Fibroblast of the conjunctiva (primary cell): Measurements from ENCODE around the gene APOB.
A peak's percentile ranks its signal among the peaks of the same experiment; 100 is the strongest.

Source experiments
- DNase-seq: peaks from one replicate; pipeline ENCODE4 v3.0.0-alpha.2; 2010; ENCODE audit warnings: low read depth

Gene APOB

DNA sequence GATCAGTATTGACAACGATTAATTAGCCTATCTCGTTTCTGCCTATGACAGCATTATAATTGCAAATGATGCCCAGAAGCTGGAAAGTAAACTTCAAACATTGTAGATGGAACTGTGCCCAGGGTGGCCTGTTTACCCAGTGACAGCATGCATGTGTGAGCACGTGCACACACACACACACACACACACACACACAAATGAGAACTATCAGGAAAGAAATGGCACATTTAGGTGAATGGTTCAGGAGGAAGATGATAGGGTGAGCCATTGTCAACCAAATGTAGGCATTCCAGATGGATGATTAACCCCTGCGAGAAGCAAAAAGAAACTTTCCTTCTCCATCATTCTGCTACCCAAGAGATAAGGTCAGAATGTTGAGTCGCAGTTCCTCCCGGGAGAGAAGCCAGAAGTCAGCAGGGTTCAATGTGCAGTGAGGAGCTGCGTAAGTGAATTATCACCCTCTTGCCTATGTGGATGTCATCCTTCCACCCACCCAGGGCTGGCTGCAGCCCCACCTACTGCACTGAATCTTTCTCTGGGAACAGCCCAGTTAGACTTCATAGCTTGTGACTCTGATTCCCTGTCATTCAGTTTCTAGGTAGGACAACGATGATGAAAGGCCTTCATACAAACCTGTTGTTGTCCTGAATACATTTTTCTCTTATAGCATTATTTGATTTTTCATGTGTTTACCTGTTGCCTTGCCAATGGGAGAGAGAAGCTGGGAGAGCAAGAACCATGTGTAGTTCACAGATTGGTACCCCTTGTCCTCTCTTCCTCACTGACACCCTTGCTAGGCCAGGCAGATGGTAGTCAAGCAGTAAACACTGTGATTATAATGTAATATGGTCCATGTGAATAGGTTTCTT lies 3.5 kb upstream of the APOB start:
- no peak for DNase-seq

DNA sequence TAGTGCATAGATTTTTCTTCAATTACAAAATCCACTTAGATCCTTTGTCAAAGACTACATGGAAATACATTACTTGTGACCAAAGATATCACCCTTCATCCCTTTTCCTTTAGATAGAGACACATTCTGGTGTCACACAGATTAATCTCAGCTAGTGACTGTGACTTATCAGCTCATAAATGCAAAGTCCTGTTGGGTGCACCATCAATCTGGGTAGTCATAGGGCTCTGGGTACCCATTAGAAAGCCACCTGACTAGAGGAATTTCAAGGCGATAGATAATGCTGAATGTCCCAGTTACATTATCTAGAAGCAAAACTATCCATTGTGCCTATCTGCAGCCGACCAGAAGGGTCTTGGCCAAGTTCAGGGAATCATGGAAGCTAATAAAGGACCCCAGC lies 2.6 kb upstream of the APOB start:
- no peak for DNase-seq

DNA sequence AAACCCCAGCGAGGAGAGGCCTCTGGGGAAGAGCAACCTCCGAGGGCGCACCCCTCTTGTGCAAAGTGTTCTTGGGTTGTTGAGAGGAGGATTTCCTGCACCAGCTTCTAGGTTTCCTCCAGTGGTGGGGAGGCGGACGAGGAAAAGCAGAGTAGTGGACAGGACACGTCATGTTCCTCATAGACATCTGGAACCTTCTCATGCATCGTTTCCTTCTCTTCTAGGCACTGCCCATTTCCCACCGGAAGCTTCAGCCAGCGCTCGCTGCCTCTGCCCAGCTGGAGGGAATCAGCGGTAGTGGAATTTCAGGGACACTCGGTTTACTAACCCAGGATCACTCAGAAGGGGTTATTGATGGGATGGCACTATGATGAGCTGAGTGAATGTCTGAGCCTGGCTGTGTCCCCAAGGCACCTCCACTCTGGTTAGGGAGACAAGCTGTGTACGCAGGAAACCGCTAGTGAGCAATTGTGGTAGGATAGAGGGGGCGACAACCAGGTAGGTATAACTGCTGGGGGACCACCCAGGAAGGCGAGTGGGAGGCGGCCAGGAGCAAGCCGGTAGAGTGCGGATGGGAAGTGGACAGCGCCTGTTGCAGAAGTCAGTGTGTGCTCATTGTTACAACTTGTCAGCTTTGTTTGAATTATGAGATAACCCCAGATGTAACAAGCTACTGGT lies 960 bp upstream of the APOB start:
- no peak for DNase-seq

DNA sequence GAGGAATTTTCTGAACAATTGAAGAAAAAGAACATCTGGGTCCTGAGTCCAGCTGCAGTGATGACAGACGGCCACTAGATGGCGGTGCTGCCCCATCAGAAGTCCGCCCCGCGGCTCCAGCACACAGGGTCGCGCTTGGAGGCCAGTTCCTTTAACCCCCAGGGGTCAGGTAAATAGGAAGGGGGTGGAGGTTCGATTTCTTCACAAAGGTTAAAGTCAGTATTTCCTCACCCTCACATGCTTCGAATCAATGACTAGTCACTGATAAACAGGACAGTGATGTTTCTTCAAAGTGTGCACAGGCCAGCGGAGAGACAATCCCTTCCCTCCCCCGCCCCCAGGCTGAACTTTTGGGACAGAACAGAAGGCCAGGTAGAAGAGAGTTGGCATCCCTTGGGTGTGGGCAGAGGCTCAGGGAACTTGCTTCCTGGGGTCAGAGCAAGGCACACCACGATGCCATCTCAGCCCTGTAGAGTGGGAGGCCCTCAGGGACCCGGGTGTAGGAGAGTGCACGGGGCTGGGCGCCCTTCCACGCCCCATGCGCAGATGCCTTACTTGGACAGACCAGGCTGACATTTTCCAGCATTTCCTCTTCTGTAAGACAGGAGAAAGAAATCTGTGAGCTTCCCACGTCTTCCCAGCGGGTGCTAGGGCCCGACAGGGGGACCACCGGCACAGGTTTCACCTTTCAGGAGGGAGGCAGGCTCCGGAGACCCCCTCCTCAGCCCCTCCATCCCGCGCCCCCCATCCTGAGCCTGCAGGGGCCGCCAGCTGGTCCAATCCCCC lies 722 bp downstream of the APOB start:
- peak; percentile 33 for DNase-seq

DNA sequence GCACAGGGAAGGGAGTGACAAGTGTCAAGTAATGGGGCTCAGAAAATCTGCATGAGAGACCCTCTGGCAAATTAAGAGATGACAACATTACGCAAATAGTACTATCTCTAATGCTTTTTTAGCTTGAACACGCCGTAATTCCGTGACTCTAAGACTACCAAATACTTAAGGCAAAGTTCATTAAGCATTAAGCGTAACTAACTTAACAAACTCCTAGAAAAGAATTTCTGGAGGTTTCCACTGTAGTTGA lies 1.2 kb downstream of the APOB start:
- DNase-seq = no peak

DNA sequence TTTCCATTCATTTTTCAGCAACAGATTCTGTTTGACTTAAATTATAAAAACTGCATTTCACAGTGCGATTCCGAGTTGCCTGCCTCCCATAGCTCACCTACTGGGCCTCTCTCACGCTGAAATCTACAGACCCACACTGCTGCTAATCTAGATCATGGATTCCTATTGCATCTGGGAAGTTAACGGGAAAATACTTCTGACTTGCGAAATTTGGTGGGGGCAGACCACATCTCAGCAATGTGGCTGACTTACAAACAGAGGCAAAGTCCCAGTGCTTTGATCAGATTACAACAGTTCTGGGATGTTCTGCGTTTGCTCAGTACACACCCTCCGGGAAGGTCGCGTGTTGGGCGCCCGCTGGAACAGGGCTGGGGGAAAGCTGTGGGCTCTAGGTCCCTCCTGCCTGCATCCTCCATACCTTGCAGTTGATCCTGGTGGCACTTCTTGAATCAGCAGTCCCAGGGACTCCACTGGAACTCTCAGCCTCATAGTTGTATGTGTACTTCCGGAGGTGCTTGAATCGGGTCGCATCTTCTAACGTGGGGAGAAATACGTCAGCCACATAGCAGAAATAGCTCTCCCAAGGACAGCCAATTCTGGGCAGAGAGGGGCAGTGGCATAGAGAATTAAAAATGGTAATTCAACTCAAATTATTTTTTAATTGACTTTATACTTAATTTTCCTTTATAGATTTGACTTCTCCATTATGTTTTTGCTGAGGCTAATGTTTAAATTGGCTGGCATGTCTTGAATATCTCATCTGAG lies 1.7 kb downstream of the APOB start:
- DNase-seq = no peak

DNA sequence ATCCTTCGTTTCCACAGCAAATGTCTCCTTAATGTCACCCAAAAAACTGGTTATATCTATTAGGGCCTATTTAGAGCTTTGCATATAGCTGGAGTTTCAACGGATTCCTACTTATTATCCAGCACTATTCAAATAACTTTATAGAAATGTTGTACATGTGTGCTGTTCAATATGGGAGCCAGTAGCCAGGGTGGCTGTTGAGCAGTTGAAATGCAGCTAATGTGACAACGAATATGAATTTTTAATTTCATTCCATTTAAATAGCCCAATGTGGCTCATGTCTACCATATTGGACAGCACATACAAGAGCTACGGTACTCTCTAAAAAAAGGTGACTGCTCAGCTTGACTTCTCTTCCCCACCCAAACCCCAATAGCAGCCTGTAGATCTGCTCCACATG lies 2.4 kb downstream of the APOB start:
- no peak for DNase-seq

DNA sequence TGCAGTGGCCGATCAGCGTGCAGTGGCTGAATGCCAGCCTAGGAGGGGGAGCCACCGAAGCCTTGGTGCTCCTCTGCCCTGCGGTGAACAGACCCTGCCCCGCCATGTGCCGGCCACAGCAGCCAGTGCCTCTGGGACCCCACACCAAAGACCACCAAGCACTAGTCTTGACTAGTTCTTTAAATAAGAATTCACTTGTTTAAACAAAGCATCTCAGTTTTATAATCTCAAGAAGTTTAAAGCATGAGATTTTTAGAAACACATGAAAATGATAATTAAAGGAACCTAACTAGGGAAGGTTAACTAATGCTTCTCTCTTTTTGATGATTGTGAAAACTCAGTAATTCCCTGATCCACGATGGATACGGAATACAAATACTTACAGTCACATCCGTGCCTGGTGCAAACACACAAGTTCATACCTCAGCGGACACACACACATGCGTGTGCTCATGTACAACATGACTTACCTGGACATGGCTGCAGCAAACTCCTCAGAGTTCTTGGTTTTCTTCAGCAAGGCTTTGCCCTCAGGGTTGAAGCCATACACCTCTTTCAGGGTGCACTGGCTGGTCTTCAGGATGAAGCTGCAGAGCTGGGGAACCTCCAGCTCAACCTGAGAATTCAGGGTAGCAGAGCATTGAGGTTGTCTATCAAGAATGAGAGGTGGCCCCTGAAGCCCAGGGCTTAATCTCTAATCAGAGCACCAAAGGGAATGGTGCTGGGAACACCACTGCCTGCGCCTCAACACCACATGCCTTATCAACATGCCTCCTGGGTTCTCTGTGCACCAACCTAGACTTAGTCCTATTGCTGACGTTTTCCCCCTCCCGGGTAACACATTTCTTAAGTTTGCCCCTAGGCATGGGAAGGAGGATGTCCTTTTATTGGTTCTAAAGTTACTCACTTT lies 3.1 kb downstream of the APOB start:
- DNase-seq = no peak

DNA sequence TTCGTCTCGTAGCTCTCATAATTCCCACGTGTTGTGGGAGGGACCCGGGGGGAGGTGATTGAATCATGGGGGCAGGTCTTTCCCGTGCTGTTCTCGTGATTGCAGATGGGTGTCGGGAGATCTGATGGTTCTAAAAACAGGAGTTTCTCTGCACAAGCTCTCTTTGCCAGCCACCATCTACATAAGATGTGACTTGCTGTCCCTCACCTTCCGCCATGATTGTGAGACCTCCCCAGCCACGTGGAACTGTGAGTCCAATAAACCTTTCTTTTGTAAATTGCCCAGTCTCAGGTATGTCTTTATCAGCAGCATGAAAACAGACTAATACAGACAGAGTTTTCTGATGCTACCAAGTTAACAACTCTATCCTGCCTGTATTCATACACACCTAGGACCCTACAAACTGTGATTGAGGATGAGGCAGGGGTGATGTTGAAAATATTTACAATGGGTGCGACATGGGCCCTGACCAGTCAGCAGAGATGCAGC lies 3.9 kb downstream of the APOB start:
- no peak for DNase-seq

DNA sequence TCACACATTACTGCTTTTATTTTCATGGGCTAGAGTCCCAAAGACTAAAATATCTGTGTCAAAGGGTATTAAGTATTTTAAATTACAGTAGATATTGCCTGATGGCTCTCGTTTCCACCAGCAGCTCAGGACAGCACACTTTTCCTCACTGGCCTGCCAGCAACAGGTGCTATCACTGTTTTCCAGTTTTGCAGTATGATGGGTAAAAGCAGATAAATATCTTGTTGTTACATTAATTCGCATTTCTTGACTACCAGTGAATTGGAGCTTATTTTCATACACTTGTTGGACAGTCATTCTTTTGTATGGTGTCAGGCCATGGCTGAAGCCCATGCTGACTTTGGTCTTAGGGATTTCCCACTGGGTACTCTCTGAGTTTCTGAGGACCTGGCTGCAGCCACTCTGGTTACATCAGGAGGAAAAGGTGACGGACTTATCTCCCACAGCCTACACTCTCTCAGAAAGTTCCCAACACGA lies 4.8 kb downstream of the APOB start:
- DNase-seq = no peak

DNA sequence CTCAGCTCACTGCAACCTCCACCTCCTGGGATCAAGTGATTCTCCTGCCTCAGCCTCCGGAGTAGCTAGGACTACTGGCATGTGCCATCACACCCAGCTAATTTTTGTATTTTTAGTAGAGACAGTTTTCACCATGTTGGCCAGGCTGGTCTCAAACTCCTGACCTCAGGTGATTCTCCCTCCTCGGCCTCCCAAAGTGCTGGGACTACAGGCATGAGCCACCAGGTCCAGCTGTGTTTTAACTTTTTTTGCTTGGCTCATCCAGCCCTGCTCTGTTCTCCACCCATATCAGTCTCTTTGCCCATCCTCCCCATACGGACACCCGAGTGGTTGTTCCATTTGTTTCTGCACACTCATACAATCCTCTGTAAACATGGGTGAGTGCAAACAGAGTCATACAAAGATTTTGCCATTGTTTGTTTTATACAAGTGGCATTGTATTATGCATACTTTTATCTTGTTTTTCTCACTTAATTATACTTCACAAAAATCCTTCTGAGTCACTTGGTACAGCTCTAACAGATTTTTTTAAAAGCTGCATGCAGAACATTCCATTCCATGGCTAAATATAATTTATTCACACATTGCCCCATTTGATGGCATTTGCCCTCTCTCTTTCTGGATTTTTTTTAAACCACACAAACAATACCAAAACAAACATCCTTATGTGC lies 5.3 kb downstream of the APOB start:
- peak; percentile 16 for DNase-seq

DNA sequence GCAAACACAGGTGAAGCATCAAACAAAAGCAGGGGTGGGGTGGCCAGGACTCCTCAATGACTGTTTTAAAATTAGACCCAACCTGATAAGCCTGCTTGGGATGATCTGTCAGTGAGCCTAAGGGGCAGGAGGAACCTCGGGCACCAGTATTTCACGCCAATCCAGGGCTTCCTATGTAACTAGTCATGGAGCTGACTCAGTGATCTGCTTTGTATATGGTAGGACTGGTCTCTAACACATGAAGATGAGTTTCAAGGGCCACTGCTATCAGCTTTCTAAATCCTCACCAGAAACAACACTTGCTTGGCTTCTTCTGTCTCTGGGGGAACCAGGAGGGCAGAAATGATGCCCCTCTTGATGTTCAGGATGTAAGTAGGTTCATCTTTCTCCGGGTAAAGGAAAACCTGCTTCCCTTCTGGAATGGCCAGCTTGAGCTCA lies 6.2 kb downstream of the APOB start:
- no peak for DNase-seq

DNA sequence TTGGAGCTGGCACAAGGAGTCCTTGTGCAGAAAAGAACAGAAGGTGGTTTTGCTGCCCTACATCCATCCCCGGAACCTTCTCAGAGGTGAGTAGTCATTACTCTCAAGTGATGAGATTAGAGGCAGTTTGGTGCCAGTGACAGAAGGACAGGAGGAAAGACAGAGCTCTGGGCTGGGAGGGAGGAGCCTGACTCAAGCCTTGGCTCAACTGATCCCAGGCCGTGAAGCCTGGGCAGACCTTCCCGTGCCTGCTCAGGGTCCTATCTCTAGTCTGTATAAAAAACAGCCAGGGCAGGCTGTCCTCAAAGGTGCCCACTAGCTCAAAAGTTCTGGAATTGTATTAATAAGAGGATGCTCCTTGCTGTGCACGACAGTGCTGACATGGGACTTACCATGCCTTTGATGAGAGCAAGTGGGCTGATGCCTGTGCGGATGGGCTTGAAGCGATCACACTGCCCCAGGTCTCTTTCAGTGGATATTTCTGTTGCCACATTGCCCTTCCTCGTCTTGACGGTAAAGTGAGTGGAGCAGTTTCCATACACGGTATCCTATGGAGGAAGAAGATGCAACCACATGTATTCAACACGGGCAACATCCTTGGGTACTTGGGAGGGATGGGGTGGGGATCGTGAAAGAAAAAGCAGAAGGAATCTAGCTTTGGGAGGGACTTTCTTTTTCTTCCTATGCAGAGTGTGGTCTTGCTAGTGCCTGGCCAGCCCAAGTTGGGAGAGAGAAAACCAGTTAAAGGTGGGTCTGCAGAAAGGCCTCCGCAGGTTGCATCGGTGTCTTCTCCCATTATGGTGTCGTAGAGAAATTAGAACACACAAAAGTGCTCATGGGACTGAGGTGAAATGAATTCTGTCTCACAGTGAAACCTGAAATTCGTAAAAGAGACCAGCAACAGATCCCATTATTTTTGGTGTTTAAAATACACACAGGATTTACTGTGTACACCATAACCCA lies 6.9 kb downstream of the APOB start:
- no peak for DNase-seq

DNA sequence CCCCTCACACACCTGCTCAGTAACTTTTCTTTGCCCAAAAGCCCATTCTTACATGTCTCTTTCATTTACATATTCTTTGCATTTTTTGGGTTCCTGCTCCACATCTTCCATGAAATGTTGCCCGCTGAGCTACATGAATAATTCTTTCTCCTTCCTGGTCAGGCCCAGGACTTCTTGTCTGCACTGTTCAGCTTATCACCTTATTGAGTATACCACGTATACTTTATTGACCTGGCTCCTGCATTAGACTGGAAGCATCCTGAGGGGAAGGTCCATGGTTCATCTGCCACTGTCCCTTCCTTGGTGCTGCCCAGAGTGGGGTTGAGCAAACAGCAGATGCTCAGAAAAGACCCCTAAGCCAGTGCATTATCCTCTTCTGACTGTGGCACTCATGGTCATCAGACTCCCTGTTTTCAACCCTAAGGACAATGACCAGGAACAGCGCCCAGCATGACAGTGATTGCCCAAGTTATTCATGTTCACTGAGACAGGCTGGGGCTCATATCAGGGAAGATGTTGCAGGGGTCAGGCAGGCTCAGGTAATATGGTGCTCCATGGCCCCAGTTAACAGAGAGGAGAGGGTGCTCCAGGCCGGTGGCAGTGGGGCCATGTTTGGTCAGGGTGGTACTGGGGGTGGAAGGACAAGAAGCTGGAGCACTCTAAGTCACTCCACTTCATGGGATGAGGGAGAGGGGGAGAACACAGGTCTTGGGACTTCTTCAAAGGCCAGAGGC lies 7.7 kb downstream of the APOB start:
- DNase-seq = no peak

DNA sequence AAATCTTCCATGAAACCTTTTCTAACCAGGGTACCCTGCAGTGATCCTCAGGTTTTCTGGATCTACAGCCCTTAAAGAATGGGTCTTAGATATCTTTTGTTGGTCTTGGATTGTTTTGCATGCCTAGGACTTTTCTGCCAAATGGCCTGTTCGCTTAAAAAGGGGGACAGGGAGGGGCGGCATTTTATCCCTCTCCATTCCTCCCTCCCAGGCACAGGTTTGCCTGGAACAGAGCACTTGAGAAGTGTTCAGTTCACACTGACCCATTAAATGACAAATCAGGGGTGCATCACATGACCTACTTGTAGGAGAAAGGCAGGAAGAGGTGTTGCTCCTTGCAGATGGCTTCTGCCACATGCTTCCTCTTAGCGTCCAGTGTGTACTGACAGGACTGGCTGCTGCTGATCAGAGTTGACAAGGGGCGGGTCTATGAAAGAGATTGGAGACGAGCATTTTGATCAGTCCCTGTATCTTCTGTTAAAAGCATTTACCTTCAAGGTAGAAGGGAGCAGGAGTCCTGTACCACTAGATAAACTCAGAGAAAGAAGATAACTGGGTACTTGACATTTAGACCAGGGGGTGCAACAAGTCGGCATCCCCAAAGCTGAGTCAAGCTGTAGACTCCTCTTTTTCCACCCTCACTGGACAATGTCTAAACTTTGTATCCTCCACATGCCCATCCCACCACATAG lies 8.4 kb downstream of the APOB start:
- no peak for DNase-seq

DNA sequence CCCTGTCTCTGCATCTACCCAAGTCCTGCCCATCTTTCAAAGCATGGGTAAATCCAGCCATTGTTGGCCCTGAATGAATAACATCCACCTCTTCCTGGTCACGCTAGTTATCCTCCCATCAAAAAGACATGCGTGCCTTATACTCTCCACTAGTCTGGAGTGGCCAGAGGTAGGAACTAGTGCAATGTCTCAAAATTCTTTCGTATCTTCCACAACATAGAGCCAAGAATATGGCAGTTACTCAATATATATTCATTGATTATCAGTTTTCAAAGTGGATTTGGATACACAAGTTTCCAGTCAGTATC lies 8.9 kb downstream of the APOB start:
- no peak for DNase-seq

DNA sequence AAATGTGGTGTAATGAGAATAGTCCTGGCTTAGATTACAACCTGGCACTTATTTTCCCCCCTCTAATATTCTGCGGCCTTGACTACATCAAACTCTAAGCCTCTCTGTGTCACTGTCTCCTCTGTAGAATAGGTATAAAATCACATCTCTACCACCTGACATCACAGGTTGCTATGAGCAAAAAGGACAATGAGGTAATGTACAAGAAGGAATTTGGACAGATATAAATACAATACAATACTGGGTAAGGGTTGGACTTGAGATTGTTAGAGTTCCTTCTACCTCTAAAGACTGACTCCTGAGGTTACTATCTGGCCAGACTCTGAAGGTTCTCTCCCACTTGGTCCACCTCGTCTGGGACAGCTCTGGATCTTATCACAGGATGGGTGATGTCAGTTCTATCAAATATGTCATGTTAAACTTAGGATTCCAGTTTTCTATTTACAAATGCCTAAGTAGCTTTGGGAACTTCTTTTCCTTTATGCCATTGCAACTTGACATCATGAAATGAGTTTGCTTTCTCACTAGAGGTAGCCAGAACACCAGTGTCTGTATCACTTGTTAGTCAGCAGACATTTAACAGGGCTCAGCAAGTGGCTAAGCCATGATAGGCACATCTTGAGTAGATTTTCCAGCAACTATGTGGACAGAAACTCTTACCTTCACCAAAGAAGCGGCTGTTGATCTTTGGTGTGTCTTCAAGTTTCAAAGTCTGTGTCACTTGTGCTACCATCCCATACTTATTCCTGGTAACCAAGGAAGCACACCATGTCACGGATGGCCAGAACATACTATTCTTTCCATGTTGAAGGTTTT lies 9.5 kb downstream of the APOB start:
- DNase-seq = no peak
